Smooth muscle cell (in vitro differentiated cells): Measurements from ENCODE around the gene CD300LD. TPM values are rescaled to one million over a fixed set of nuclear protein-coding genes. Genes with fewer than 3 reads are reported as not detected.

Experiments used
- DNase-seq: peaks from one replicate; lab custom pipeline; 2025; ENCODE audit not compliant: unreplicated experiment; lab: John Stamatoyannopoulos, UW
- H2AFZ ChIP-seq: fragments of 200-600 bp; sonication (generic); 2 replicates; pipeline ENCODE4 v1.6.0; 2016; ENCODE audit warnings: antibody characterized with exemption, low read depth, mild to moderate bottlenecking
- H3F3A ChIP-seq: fragments of 200-600 bp; sonication (generic); 2 replicates; pipeline ENCODE4 v1.6.0; 2017; ENCODE audit warnings: antibody characterized with exemption, low read depth
- H3K27ac ChIP-seq: fragments of 200-600 bp; sonication (generic); 2 replicates; pipeline ENCODE4 v1.5.1; 2016; ENCODE audit warnings: low read depth, mild to moderate bottlenecking
- H3K27me3 ChIP-seq: fragments of 200-600 bp; sonication (generic); 2 replicates; pipeline ENCODE4 v1.6.1; 2016; ENCODE audit warnings: low read depth, mild to moderate bottlenecking
- H3K36me3 ChIP-seq: fragments of 200-600 bp; sonication (generic); 2 replicates; pipeline ENCODE4 v1.5.1; 2016; ENCODE audit warnings: low read depth
- H3K4me1 ChIP-seq: fragments of 200-600 bp; sonication (generic); 2 replicates; pipeline ENCODE4 v1.5.1; 2016; ENCODE audit warnings: low read depth
- H3K4me2 ChIP-seq: fragments of 200-600 bp; sonication (generic); 2 replicates; pipeline ENCODE4 v1.6.0; 2016; ENCODE audit warnings: mild to moderate bottlenecking
- H3K4me3 ChIP-seq: fragments of 200-600 bp; sonication (generic); 2 replicates; pipeline ENCODE4 v1.5.1; 2016; ENCODE audit warnings: mild to moderate bottlenecking
- H3K79me2 ChIP-seq: fragments of 200-600 bp; sonication (generic); 2 replicates; pipeline ENCODE4 v1.6.0; 2016; ENCODE audit warnings: low read depth, mild to moderate bottlenecking
- H3K9ac ChIP-seq: fragments of 200-600 bp; sonication (generic); 2 replicates; pipeline ENCODE4 v1.6.0; 2016; ENCODE audit warnings: low read depth
- H3K9me3 ChIP-seq: fragments of 200-600 bp; sonication (generic); replicated peaks from 2 replicates; pipeline ENCODE4 v1.5.1; 2016; ENCODE audit warnings: low read depth
- H4K20me1 ChIP-seq: fragments of 200-600 bp; sonication (generic); 2 replicates; pipeline ENCODE4 v1.6.0; 2016; ENCODE audit warnings: low read depth
- WGBS: methylation state at CpG from one replicate; pipeline ENCODE4 v1.1.7; 2016; ENCODE audit warnings: low lambda C conversion rate; 5-methylcytosine and 5-hydroxymethylcytosine counted together
- polyA plus RNA-seq: library from polyadenylated mRNA; unstranded; fragments of >200 nt; fragmentation: Nextera tagmentation; extraction: Ambion mirVana; gene quantifications from 2 replicates; pipeline ENCODE4 v1.2.1, GENCODE V29; 2016
- total RNA-seq: library from RNA; depleted of rRNA; stranded (reverse); fragments of >200 nt; gene quantifications from 2 replicates; pipeline ENCODE4 v1.2.3, GENCODE V29; 2014
- TF ChIP-seq, protein P1 (sequence below): fragments of 200-600 bp; sonication (generic); IDR thresholded peaks from 2 replicates; pipeline ENCODE4 v1.5.1; 2017; ENCODE audit warnings: borderline replicate concordance, mild to moderate bottlenecking, antibody characterized with exemption; ENCODE audit not compliant: insufficient read depth, poor library complexity, severe bottlenecking

Gene CD300LD
- total and polyA plus RNA-seq, 2 experiments from 2014 or later, result not detected

DNA sequence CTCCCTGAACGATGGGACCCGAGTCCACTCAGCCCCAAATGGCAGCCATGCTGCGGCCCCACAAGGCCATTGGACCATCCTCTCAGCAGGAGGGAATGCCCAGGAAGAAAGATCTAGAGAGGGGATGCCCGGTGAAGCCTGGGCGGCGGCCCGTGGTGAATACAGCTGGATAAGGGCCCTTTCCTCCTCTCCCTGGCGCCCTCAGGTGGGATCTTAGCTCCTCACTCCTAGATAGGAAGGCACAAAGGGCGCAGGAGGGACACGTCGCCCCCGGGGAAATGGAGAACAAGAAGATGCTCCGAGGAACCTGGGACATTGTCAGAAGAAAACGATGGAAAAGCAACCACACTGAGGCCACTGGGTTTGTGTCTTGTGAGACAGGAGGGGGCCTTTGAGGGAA, 48.7 kb downstream of the CD300LD start:
- peaks cover 13% of the 10 kb centered on the region for H3K27me3 ChIP-seq
- TF ChIP-seq, protein P1, sequence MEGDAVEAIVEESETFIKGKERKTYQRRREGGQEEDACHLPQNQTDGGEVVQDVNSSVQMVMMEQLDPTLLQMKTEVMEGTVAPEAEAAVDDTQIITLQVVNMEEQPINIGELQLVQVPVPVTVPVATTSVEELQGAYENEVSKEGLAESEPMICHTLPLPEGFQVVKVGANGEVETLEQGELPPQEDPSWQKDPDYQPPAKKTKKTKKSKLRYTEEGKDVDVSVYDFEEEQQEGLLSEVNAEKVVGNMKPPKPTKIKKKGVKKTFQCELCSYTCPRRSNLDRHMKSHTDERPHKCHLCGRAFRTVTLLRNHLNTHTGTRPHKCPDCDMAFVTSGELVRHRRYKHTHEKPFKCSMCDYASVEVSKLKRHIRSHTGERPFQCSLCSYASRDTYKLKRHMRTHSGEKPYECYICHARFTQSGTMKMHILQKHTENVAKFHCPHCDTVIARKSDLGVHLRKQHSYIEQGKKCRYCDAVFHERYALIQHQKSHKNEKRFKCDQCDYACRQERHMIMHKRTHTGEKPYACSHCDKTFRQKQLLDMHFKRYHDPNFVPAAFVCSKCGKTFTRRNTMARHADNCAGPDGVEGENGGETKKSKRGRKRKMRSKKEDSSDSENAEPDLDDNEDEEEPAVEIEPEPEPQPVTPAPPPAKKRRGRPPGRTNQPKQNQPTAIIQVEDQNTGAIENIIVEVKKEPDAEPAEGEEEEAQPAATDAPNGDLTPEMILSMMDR, result no peak
- H3K4me1 ChIP-seq, result no peaks in the 10 kb centered on the region
- H3K4me3 ChIP-seq, result no peak overlapping the region
- H3K27ac ChIP-seq, result no peak overlapping the region
- no peaks in the 10 kb centered on the region for H3K36me3 ChIP-seq
- H2AFZ ChIP-seq, result no peak overlapping the region
- no peak overlapping the region for H3K9ac ChIP-seq
- H4K20me1 ChIP-seq, result no peaks in the 10 kb centered on the region
- H3K9me3 ChIP-seq, result no peaks in the 10 kb centered on the region
- no peaks in the 10 kb centered on the region for H3F3A ChIP-seq
- no peaks in the 10 kb centered on the region for H3K79me2 ChIP-seq
- no peak overlapping the region for H3K4me2 ChIP-seq
- WGBS, result 78% methylated on average over 14 of the region's 14 CpGs
- DNase-seq, result no peak

DNA sequence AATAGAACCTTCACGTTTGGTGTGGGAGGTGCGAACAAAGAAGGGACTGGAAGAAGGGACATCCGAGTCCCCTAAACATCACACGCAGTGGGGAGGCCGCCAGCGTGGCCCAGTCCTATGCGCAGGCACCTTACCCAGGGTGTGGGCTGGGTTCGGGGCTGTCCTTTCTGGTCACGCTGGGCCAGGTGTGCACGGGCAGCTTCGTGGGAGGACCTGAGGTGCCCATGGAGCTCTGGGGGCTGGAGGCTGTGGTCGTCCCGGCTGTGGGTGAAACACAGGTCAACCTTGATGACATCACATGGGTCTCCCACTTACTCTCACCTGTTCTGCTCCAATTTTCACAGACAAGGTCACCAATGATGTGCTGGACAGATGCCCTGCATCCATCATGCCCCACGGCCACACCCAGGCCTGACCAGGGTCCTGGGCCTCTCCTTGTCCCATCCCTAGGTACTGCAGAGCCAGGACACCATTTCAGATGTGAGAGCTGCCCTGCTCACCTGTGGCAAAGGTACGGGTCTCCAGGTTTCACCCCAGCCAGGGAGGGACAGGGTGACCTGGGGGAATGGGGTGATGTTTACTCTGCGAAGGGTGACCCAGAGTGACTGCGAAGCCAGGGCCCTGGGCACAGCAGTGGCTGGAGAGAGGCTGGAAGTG, 49.2 kb downstream of the CD300LD start:
- H3F3A ChIP-seq, result no peaks in the 10 kb centered on the region
- H3K79me2 ChIP-seq, result no peaks in the 10 kb centered on the region
- WGBS, result 92% methylated on average over 17 of the region's 17 CpGs
- no peaks in the 10 kb centered on the region for H3K9me3 ChIP-seq
- no peaks in the 10 kb centered on the region for H3K36me3 ChIP-seq
- no peaks in the 10 kb centered on the region for H3K4me1 ChIP-seq
- H3K27ac ChIP-seq, result no peak overlapping the region
- H3K27me3 ChIP-seq, result peaks cover 19% of the 10 kb centered on the region
- TF ChIP-seq, protein P1, result no peak
- H3K4me3 ChIP-seq, result no peak overlapping the region
- H3K9ac ChIP-seq, result no peak overlapping the region
- no peaks in the 10 kb centered on the region for H4K20me1 ChIP-seq
- no peak for DNase-seq
- no peak overlapping the region for H3K4me2 ChIP-seq
- H2AFZ ChIP-seq, result no peak overlapping the region

DNA sequence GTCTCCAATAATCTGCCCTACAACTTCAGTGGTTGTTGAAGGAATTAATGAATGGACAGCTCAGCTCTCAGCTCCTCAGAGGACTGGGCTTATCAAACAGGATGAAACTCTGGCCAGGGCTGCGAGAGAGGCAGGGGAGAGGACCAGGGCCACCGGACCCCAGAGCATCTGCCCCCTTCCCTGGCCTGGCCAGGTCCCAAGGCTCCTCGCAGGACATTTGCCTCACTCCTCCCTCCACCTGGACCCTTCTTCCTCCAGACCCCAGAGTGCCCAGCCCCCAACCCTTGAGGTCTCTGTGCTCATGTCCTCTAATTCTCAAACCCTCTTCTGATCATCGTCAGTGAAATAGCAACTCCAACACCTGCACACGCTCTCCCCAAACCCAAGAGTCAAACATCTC, 49.9 kb downstream of the CD300LD start:
- DNase-seq, result no peak
- H2AFZ ChIP-seq, result no peak overlapping the region
- WGBS, result 93% methylated on average over 5 of the region's 5 CpGs
- H3K9ac ChIP-seq, result no peak overlapping the region
- peaks cover 26% of the 10 kb centered on the region for H3K27me3 ChIP-seq
- H3K27ac ChIP-seq, result no peak overlapping the region
- no peaks in the 10 kb centered on the region for H3K4me1 ChIP-seq
- H3K4me3 ChIP-seq, result no peak overlapping the region
- H3K79me2 ChIP-seq, result no peaks in the 10 kb centered on the region
- no peaks in the 10 kb centered on the region for H3K36me3 ChIP-seq
- no peaks in the 10 kb centered on the region for H4K20me1 ChIP-seq
- H3K4me2 ChIP-seq, result no peak overlapping the region
- H3K9me3 ChIP-seq, result no peaks in the 10 kb centered on the region
- no peaks in the 10 kb centered on the region for H3F3A ChIP-seq
- TF ChIP-seq, protein P1, result no peak
